ENCODE data around the gene CLEC11A. TPM values are rescaled to one million over a fixed set of nuclear protein-coding genes. Genes with fewer than 3 reads are reported as not detected.

Gene CLEC11A
- total and polyA plus RNA-seq, 9 of the 15 experiments (the other 6 are each of a cell fraction or from before 2014, with no cell fraction given), result 0.39 to 43.9 (median 3.4) TPM

- TF ChIP-seq REST (IDR thresholded peaks at IDR 0.05; ENCODE audit: borderline replicate concordance) (no peak), REST (CRISPR knock-in tag; IDR thresholded peaks at IDR 0.05; ENCODE audit: low read depth) (no peak), ZFX (CRISPR knock-in tag; IDR thresholded peaks at IDR 0.05) (0 out of 2 replicates have a peak, but pooled peaks have one; percentile 1), ATF7 (IDR thresholded peaks at IDR 0.05) (0 out of 2 replicates have a peak, but pooled peaks have one; percentile 18), ZNF431 (CRISPR knock-in tag; IDR thresholded peaks at IDR 0.05) (no peak), CTBP1 (IDR thresholded peaks at IDR 0.05; ENCODE audit: borderline replicate concordance) (no peak), NCOA6 (IDR thresholded peaks at IDR 0.05) (no peak), ZNF143 (CRISPR knock-in tag; IDR thresholded peaks at IDR 0.05) (0 out of 2 replicates have a peak, but pooled peaks have one; percentile 28)
Measured at GRCh38 chr19:50743537-50743936, 20.4 kb downstream of the CLEC11A start (continued).
